ENCODE data around the gene SYTL1. TPM values are rescaled to one million over a fixed set of nuclear protein-coding genes. Genes with fewer than 3 reads are reported as not detected.

Gene SYTL1
- polyA plus RNA-seq, 1 of the 3 experiments (the other 2 are of a cell fraction), result 3.0 TPM

DNA sequence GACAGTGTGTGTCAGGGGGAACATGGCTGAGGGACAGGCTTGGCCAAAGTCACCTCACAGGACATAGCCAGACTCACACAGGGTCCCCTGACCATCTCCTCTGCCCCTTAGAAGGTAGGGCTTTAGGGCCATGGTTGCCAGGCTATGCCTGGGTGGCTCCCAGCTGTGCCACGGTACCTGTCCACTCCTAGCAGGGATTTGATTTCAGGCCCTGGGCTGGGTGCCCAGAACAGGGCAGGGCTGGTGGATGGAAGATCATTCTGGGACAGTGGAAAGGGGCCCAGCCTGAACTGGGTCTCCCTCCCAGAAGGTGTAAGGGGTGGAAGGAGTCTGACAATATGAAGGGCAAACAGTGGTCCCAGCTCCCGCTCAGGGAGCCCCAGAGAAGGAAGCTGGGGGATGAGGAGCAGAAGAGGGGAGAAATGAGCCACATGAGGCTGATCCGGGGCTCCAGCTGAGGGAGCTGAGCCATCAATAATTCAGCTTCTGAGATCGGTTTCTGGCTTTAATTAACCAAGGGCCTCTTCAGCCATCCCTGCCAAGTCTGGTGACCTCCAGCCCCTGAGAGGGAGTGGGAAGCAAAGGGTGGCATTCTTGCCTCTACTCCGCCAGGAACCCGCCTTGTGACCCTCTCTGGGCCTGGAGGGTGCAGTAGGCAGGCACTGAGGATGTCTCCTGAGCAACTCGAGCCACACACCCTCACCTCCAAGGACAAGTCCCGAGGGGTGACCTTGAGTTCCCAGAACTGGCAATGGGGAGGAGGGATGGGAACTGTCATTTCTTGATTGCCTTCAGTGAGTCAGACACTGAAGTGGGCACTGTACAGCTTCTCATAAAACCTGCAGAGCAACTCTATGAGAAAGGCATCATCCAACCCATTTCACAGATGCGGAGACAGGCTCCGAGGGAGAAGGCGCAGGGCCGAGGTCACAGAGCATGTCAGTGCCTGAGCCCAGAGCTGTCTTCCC is 39.2 kb downstream of the SYTL1 start:
- Histone ChIP-seq H3K4me2 (no peak overlapping the region), H3K9ac (no peak overlapping the region), H3K27me3 (ENCODE audit: insufficient read depth) (no peaks in the 10 kb centered on the region), H3K79me2 (ENCODE audit: insufficient read depth) (no peaks in the 10 kb centered on the region), H3K9me3 (no peaks in the 10 kb centered on the region), H3K4me3 (ENCODE audit: low read depth in 2 of 2, low read length in 1 of 2) (no peak overlapping the region), H4K20me1 (ENCODE audit: insufficient read depth) (no peaks in the 10 kb centered on the region), H3K4me1 (ENCODE audit: control insufficient read depth in 1 of 2, insufficient read depth in 2 of 2, low read depth in 1 of 2, low read length in 1 of 2) (peaks cover 0 to 10% of the 10 kb centered on the region in 2 experiments; a peak in 1 of 4 replicates), H3K27ac (ENCODE audit: low read depth in 2 of 2, low read length in 1 of 2) (peak overlapping the region in 1 of 2 experiments; percentile 26; a peak in 1 of 4 replicates), H2AFZ (ENCODE audit: low read depth) (no peak overlapping the region), H3K36me3 (replicated peaks in 1 of 2; ENCODE audit: control insufficient read depth in 1 of 2, insufficient read depth in 2 of 2, low read length in 1 of 2) (no peaks in the 10 kb centered on the region), H3K9me2 (no peaks in the 10 kb centered on the region), H3F3A (replicated peaks; ENCODE audit: insufficient read depth) (no peaks in the 10 kb centered on the region)
- WGBS (ENCODE audit: low lambda C conversion rate), result 54% methylated on average over 7 of the region's 12 CpGs
- TF ChIP-seq, protein P1, sequence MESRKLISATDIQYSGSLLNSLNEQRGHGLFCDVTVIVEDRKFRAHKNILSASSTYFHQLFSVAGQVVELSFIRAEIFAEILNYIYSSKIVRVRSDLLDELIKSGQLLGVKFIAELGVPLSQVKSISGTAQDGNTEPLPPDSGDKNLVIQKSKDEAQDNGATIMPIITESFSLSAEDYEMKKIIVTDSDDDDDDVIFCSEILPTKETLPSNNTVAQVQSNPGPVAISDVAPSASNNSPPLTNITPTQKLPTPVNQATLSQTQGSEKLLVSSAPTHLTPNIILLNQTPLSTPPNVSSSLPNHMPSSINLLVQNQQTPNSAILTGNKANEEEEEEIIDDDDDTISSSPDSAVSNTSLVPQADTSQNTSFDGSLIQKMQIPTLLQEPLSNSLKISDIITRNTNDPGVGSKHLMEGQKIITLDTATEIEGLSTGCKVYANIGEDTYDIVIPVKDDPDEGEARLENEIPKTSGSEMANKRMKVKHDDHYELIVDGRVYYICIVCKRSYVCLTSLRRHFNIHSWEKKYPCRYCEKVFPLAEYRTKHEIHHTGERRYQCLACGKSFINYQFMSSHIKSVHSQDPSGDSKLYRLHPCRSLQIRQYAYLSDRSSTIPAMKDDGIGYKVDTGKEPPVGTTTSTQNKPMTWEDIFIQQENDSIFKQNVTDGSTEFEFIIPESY (IDR thresholded peaks at IDR 0.05; ENCODE audit: borderline replicate concordance, low read depth), result no peak
- TF ChIP-seq, protein P2, sequence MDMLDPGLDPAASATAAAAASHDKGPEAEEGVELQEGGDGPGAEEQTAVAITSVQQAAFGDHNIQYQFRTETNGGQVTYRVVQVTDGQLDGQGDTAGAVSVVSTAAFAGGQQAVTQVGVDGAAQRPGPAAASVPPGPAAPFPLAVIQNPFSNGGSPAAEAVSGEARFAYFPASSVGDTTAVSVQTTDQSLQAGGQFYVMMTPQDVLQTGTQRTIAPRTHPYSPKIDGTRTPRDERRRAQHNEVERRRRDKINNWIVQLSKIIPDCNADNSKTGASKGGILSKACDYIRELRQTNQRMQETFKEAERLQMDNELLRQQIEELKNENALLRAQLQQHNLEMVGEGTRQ (IDR thresholded peaks at IDR 0.05; ENCODE audit: borderline replicate concordance, low read depth, low read length), result no peak
- TF ChIP-seq NRF1 (IDR thresholded peaks at IDR 0.05; ENCODE audit: low read depth, low read length) (no peak), ELF1 (IDR thresholded peaks at IDR 0.05) (no peak), SMC3 (IDR thresholded peaks at IDR 0.05; ENCODE audit: low read depth, low read length) (no peak), FOSL2 (IDR thresholded peaks at IDR 0.05; ENCODE audit: borderline replicate concordance, low read depth) (no peak), NFIC (IDR thresholded peaks at IDR 0.05; ENCODE audit: borderline replicate concordance) (peak; percentile 9; the same call in 1 of the 2 replicates), MXI1 (IDR thresholded peaks at IDR 0.05; ENCODE audit: low read depth, low read length) (no peak), RCOR1 (IDR thresholded peaks at IDR 0.05; ENCODE audit: low read length) (no peak), TCF12 (IDR thresholded peaks at IDR 0.05) (peak; percentile 32; the same call in 1 of the 2 replicates)
- ChIA-PET CTCF (interaction anchor here (0.5 to 20.0 kb wide), 7 partner anchors 10 to 223 kb away, joined by 3 to 731 read pairs (median 10); partner anchors contain the start of genes AHDC1 and MAP3K6), POLR2A (no interaction called here)
- peak; percentile 51 for DNase-seq

DNA sequence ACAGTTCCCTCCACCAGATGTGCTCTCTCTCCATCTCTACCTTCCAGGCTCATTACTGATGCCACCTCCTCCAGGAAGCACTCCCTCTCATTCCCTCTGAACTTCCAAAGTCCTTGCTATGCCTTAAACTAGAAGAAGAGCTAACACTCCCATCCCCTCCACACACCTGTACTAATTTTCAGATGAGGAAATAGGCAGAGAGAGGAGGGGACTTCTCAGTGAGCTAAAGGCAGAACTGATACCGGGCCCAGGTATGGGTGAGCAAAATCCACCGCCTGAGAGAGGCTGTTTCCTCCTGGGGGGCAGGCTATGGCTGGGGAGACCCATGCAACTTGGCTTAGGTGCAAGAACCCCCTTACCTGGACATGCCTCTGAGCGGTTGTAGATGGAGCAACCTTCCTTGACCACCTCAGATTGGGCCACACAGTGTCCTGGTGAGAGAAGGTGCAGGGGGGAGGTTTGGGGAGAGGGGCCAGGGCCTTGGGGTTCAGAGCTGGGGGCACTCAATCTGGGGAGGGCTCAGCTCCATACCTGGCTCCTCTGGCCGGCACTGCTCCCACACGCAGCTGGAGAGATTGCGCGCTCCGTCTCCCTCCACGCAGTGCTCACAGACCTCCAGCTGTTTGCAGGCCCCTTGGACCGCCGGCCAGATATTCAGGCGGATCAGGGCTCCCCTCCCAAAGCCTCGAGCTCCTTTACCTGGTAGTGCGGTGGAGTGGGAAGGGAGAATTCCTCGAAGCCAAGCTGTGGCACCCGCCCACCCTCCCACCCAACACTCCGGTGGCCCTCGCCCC is 40.3 kb downstream of the SYTL1 start:
- Histone ChIP-seq H3K4me3 (ENCODE audit: low read depth in 2 of 2, low read length in 1 of 2) (no peak overlapping the region), H3K36me3 (replicated peaks in 1 of 2; ENCODE audit: control insufficient read depth in 1 of 2, insufficient read depth in 2 of 2, low read length in 1 of 2) (no peaks in the 10 kb centered on the region), H3K4me1 (ENCODE audit: control insufficient read depth in 1 of 2, insufficient read depth in 2 of 2, low read depth in 1 of 2, low read length in 1 of 2) (peaks cover 0 to 10% of the 10 kb centered on the region in 2 experiments; a peak in 1 of 4 replicates), H3F3A (replicated peaks; ENCODE audit: insufficient read depth) (no peaks in the 10 kb centered on the region), H3K27ac (ENCODE audit: low read depth in 2 of 2, low read length in 1 of 2) (no peak overlapping the region), H4K20me1 (ENCODE audit: insufficient read depth) (no peaks in the 10 kb centered on the region), H3K9me3 (no peaks in the 10 kb centered on the region), H3K9me2 (no peaks in the 10 kb centered on the region), H3K27me3 (ENCODE audit: insufficient read depth) (no peaks in the 10 kb centered on the region), H3K79me2 (ENCODE audit: insufficient read depth) (no peaks in the 10 kb centered on the region), H2AFZ (ENCODE audit: low read depth) (no peak overlapping the region), H3K4me2 (no peak overlapping the region), H3K9ac (no peak overlapping the region)
- WGBS (ENCODE audit: low lambda C conversion rate), result 76% methylated on average over 12 of the region's 18 CpGs
- DNase-seq, result no peak
- ChIA-PET CTCF (interaction anchor here (0.8 to 20.0 kb wide), 10 partner anchors 9 to 337 kb away, joined by 3 to 731 read pairs (median 6); partner anchors contain the start of genes AHDC1 and MAP3K6), POLR2A (interaction anchor here (1.1 kb wide), 1 partner anchor 17 kb away, joined by 4 read pairs; no protein-coding TSS in a partner anchor)
- TF ChIP-seq GATA2 (CRISPR knock-in tag; IDR thresholded peaks at IDR 0.05), result no peak
- no peak for TF ChIP-seq MXI1 (IDR thresholded peaks at IDR 0.05; ENCODE audit: low read depth, low read length)
- no peak for TF ChIP-seq FOXJ3 (CRISPR knock-in tag; IDR thresholded peaks at IDR 0.05)
- TF ChIP-seq CHD2 (IDR thresholded peaks at IDR 0.05; ENCODE audit: low read length, partially characterized antibody), result no peak
- no peak for TF ChIP-seq ELF1 (IDR thresholded peaks at IDR 0.05)
- no peak for TF ChIP-seq EP300 (IDR thresholded peaks at IDR 0.05; ENCODE audit: borderline replicate concordance in 1 of 2, low read depth in 1 of 2, low read length in 1 of 2)
- TF ChIP-seq GABPA (IDR thresholded peaks at IDR 0.05; ENCODE audit: low read depth), result no peak
- TF ChIP-seq, protein P3, sequence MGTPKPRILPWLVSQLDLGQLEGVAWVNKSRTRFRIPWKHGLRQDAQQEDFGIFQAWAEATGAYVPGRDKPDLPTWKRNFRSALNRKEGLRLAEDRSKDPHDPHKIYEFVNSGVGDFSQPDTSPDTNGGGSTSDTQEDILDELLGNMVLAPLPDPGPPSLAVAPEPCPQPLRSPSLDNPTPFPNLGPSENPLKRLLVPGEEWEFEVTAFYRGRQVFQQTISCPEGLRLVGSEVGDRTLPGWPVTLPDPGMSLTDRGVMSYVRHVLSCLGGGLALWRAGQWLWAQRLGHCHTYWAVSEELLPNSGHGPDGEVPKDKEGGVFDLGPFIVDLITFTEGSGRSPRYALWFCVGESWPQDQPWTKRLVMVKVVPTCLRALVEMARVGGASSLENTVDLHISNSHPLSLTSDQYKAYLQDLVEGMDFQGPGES (IDR thresholded peaks at IDR 0.05; ENCODE audit: low read depth, low read length), result no peak
- TF ChIP-seq, protein P4, sequence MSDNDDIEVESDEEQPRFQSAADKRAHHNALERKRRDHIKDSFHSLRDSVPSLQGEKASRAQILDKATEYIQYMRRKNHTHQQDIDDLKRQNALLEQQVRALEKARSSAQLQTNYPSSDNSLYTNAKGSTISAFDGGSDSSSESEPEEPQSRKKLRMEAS (IDR thresholded peaks at IDR 0.05; ENCODE audit: low read depth), result no peak
- TF ChIP-seq RXRA (IDR thresholded peaks at IDR 0.05; ENCODE audit: borderline replicate concordance, low read depth), result no peak
- no peak for TF ChIP-seq FOXM1 (IDR thresholded peaks at IDR 0.05; ENCODE audit: low read depth)
- TF ChIP-seq YY1 (IDR thresholded peaks at IDR 0.05; ENCODE audit: low read depth), result no peak
- TF ChIP-seq FOSL2 (IDR thresholded peaks at IDR 0.05; ENCODE audit: borderline replicate concordance, low read depth), result no peak
